Upper lobe of right lung (tissue), 1 donor: ENCODE measurements around the gene SMAD2. TPM values are rescaled to one million over a fixed set of nuclear protein-coding genes. Genes with fewer than 3 reads are reported as not detected.

Source experiments
- ATAC-seq: fragments of 200-7000 bp; cut with Tn5 transposase; one replicate; pipeline ENCODE4 v1.9.1; 2020; ENCODE audit warnings: mild to moderate bottlenecking, moderate library complexity
- DNase-seq: peaks from one replicate; pipeline ENCODE4 v3.0.0-alpha.2; 2020
- H3K27ac ChIP-seq: fragments of 200-600 bp; one replicate; pipeline ENCODE4 v1.8.0; 2022
- H3K27me3 ChIP-seq: fragments of 200-600 bp; one replicate; pipeline ENCODE4 v1.8.0; 2022; ENCODE audit warnings: mild to moderate bottlenecking
- H3K36me3 ChIP-seq: fragments of 200-600 bp; one replicate; pipeline ENCODE4 v1.8.0; 2022
- H3K4me1 ChIP-seq: fragments of 200-600 bp; one replicate; pipeline ENCODE4 v1.8.0; 2022
- H3K4me3 ChIP-seq: fragments of 200-600 bp; one replicate; pipeline ENCODE4 v1.8.0; 2022; ENCODE audit warnings: mild to moderate bottlenecking
- H3K9me3 ChIP-seq: fragments of 200-600 bp; one replicate; pipeline ENCODE4 v1.8.0; 2022
- intact Hi-C: fragments of 100-400 bp; cut with DNase I; formaldehyde crosslinking; loops from one replicate; pipeline ENCODE4 v1.11.0; 2022
- total RNA-seq: library from RNA; stranded (reverse); fragmentation: NEBNext Ultra II Directional; extraction: Animal tissue kit (Norgen Biotek cat#: 25700); gene quantifications from one replicate; pipeline ENCODE4 v1.2.1, GENCODE V29; 2021
- TF ChIP-seq, protein P1 (sequence below): fragments of 200-600 bp; IDR thresholded peaks from one replicate; pipeline ENCODE4 v1.8.0; 2022; ENCODE audit warnings: antibody characterized with exemption
- donor health status: DM: no; HTN: yes; CAD: no; lungs with severe emphysema.

The SMAD2 gene
- total RNA-seq, 1 donor from 2014 or later = 160 TPM

DNA sequence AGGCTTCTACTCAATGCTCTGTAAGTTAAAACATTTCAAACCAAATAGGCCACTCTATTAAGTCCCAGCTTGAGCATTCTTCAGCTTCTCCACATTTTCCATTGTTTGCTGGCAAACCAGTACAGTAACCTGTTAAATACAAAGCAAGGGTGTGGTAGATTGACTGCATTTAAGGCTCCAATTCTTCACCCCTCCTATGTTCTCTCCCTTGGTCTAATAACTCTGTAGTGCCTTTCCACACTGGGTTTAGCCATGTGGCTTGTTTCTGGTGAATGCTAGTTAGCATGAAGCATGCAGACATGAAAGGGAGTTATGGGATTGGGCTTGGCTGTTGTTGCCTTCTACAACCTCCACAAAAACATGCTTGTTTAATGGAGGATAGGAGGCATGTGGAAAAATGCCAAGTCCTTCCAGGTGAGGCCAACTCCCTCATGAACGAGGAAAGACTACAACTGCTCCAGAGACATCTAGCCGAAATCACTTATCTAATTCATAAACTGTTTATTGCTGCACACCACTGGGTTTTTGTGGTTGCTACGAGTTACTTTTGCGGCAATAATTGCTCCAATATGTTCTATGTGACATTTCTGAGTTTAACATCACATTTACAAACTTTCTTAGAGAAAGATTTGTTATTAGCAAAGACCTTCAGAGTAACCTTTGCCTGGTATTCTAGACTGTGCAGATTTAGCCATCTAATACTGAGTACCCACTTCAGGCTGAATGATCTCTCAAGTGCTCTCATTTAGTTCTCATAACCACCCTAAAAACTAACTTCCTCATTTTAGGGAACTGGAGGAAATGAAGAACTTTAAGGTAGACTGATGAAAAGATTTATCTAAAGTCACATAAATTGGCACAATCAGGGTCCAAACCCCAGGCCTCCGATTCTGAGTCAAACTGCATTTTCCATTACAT is 104.0 kb downstream of the SMAD2 start:
- Histone ChIP-seq H3K27ac (peak overlapping the region; percentile 51), H3K4me1 (peaks cover 4% of the 10 kb centered on the region), H3K36me3 (no peaks in the 10 kb centered on the region), H3K4me3 (no peak overlapping the region), H3K27me3 (no peaks in the 10 kb centered on the region), H3K9me3 (no peaks in the 10 kb centered on the region)
- intact Hi-C loops = no loop called here
- TF ChIP-seq, protein P1, sequence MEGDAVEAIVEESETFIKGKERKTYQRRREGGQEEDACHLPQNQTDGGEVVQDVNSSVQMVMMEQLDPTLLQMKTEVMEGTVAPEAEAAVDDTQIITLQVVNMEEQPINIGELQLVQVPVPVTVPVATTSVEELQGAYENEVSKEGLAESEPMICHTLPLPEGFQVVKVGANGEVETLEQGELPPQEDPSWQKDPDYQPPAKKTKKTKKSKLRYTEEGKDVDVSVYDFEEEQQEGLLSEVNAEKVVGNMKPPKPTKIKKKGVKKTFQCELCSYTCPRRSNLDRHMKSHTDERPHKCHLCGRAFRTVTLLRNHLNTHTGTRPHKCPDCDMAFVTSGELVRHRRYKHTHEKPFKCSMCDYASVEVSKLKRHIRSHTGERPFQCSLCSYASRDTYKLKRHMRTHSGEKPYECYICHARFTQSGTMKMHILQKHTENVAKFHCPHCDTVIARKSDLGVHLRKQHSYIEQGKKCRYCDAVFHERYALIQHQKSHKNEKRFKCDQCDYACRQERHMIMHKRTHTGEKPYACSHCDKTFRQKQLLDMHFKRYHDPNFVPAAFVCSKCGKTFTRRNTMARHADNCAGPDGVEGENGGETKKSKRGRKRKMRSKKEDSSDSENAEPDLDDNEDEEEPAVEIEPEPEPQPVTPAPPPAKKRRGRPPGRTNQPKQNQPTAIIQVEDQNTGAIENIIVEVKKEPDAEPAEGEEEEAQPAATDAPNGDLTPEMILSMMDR = no peak
- ATAC-seq (peak; percentile 79), DNase-seq (no peak)

DNA sequence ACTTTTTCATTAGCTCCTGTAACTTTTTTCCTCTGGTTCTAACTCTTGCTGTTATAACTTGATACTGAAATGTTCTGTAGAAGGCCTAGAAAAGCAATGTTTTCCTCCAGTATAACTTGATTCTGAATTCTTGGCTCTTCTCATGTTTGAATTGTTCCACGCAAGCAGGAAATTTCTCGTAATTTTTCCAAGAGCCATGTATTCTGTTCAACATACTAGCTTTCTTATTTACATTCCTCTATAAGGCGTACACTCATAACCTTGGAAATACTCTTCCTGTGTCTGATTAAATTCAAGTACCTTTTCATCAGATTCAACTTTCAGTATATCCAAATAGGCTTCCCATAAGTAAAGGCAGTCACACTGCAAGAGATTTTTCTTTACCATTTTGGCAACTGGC is 109.1 kb downstream of the SMAD2 start:
- intact Hi-C loops = no loop called here
- ATAC-seq (no peak), DNase-seq (no peak)
- peak overlapping the region; percentile 17 for H3K27ac ChIP-seq
- TF ChIP-seq, protein P1 = no peak
- H3K36me3 ChIP-seq = no peaks in the 10 kb centered on the region
- H3K4me1 ChIP-seq = peaks cover 8% of the 10 kb centered on the region
- H3K4me3 ChIP-seq = no peak overlapping the region
- no peaks in the 10 kb centered on the region for H3K27me3 ChIP-seq
- no peaks in the 10 kb centered on the region for H3K9me3 ChIP-seq

DNA sequence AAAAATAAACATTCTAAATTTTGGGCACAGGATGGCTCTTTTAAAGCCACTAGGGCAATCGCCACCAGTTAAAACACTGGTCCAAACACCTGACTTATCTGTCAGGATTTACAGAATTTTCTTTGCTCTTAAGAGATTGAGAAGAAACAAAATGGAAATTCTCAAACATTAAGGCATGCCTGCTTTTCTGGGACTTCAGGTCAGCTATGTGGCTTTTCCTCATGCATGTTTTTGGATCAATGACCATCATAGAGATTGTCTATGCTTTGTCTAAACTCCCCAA is 112.7 kb downstream of the SMAD2 start:
- TF ChIP-seq, protein P1 = no peak
- H3K27ac ChIP-seq = no peak overlapping the region
- no peaks in the 10 kb centered on the region for H3K9me3 ChIP-seq
- H3K36me3 ChIP-seq = no peaks in the 10 kb centered on the region
- DNase-seq = no peak
- intact Hi-C loops = no loop called here
- H3K27me3 ChIP-seq = no peaks in the 10 kb centered on the region
- H3K4me3 ChIP-seq = peak overlapping the region; percentile 1
- H3K4me1 ChIP-seq = peaks cover 8% of the 10 kb centered on the region
- ATAC-seq = no peak

DNA sequence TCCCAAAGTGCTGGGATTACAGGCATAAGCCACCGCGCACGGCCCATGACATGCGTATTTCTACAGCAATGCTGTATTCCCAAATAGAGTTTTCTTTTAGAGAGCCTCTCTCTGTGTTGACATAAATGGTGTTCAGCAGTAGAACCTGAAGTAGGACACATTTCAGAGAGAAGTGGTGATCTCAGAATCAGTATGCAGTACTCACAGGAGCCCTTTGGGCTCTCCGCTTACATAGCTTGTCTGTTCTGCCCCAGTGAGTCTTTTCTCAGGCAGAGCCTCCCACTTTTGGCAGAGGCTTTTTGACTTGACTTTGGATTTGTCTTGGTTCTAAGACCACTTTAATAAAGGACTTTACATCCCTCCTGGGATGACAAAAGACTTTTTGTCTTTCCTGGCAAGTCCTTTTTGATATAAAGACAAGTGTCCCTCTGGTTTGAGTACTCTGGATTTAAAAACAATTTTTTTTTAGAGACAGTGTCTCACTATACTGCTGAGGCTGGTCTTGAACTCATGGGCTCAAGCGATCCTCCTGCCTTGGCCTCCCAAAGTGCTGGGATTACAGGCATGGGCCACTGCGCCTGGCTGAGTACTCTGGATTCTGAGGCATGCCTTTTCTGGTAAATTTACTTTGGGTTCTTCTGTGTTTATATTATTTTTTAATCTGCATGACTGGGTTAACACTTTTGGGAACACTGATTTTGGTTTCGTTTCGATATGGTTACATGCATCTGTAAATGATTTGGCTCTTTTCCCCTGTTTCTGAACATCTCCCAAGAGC is 113.3 kb downstream of the SMAD2 start:
- no peaks in the 10 kb centered on the region for H3K9me3 ChIP-seq
- DNase-seq (no peak), ATAC-seq (peak; percentile 66)
- H3K27ac ChIP-seq = no peak overlapping the region
- H3K4me1 ChIP-seq = peaks cover 8% of the 10 kb centered on the region
- no peaks in the 10 kb centered on the region for H3K27me3 ChIP-seq
- TF ChIP-seq, protein P1 = no peak
- H3K4me3 ChIP-seq = peak overlapping the region; percentile 1
- H3K36me3 ChIP-seq = no peaks in the 10 kb centered on the region
- intact Hi-C loops = no loop called here

DNA sequence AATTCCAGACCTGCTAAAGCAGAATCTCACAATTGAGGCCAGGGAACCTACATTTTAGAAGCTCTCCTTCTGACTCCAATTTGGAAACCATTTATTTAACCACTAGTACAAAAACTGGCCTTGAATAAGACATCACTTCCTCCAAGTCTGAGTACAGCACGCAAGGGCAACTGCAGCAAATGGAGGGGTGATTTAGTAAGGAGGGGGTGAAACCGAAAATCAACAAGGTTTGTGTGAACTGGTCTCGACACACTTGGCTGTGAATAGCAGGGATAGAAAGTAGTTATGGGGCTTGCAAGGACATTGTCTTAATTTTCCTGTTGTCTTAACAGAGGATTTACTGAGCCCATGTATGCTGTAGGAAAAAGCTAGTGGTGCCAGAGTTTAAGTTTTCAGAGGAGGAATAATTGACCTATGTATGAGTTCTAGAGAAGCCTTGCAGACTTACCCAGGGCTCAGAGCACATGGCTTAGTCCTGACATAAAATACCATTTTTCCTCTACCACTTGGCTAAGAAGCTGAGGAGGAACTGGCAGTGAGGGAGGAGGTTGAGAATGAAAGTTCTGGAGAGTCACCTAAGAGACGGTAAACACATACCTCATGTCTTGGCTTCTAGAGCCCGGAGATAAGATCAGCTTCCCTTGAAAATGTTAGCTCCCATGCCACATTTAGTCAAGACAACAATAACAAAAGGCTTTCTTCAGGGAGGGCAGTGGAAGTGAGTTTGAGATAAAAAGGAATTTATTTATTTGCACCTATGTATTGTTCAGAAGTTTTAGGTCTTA is 114.8 kb downstream of the SMAD2 start:
- peaks cover 8% of the 10 kb centered on the region for H3K4me1 ChIP-seq
- DNase-seq = no peak
- no peaks in the 10 kb centered on the region for H3K27me3 ChIP-seq
- TF ChIP-seq, protein P1 = no peak
- no peaks in the 10 kb centered on the region for H3K36me3 ChIP-seq
- H3K9me3 ChIP-seq = no peaks in the 10 kb centered on the region
- intact Hi-C loops = no loop called here
- peak; percentile 67 for ATAC-seq
- H3K27ac ChIP-seq = no peak overlapping the region
- H3K4me3 ChIP-seq = no peak overlapping the region
